Measurements from ENCODE around the gene CNTNAP4. TPM values are rescaled to one million over a fixed set of nuclear protein-coding genes. Genes with fewer than 3 reads are reported as not detected.

CNTNAP4 gene
- total RNA-seq, 1 experiment from 2014 or later: not detected

DNA sequence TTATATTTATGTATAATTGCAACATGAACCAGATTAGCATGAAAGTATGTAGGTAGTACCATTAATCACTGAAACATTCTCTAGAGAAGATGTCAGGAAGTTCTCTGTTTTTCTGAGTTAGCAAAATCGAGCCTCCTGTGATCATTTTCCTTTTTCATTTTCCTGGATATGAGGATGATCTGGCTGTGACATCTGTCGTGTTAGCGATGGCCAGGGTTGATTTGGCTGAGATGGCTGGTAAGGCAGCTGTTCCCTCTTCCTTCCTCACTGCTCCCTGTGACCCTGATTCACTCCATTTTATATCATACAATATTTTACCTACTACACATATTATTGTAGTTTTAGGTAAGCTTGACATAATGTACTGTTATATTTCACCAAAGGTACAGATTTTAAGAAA, 10.3 kb downstream of the CNTNAP4 start:
- no TSS peak for BruUV-seq (replicated peaks)
- intact Hi-C loops (cut with micrococcal nuclease): no loop called here
- no peak for DNase-seq

DNA sequence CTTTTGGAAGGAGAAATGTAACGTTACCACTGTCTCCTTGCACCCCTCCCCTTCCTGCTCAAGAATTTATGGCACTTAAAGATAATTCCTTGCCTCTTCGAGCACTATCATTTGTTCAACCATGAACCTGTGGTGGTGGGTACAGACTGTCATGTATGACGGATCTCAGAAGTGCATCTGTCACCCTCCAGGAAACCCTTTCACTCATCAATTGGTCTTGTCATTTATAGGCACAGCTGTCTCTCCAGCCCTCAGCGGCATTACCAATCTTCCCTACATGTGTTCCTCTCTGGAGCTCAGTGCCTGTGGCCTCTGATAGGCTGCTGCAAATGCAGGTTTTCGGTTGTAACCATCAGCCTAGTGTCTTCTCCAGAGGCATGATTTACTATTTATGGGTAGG, 15.0 kb downstream of the CNTNAP4 start:
- no TSS peak for BruUV-seq (replicated peaks)
- no peak overlapping the region for H3K4me3 ChIP-seq (ENCODE audit: low read length)
- ATAC-seq (no peak), DNase-seq (no peak)
- no peak overlapping the region for H3K9ac ChIP-seq (ENCODE audit: low read length)
- H3K79me2 ChIP-seq (ENCODE audit: low read length): no peaks in the 10 kb centered on the region
- CTCF ChIA-PET: no interaction called here
- H3K9me3 ChIP-seq (ENCODE audit: low read length): no peaks in the 10 kb centered on the region
- H3K4me2 ChIP-seq (ENCODE audit: low read length): no peak overlapping the region
- no peaks in the 10 kb centered on the region for H3K4me1 ChIP-seq (ENCODE audit: insufficient read depth, low read length)
- no peaks in the 10 kb centered on the region for H3F3A ChIP-seq (ENCODE audit: low read length, unreplicated experiment)
- intact Hi-C loops (cut with micrococcal nuclease): no loop called here
- no peak overlapping the region for H3K27ac ChIP-seq (ENCODE audit: low read length)
- POLR2A ChIA-PET (ENCODE audit: unreplicated experiment): no interaction called here
- H4K20me1 ChIP-seq (ENCODE audit: low read length): no peaks in the 10 kb centered on the region
- TF ChIP-seq EZH2phosphoT487 (IDR thresholded peaks at IDR 0.05; ENCODE audit: borderline replicate concordance, low read length) (no peak), EZH2 (IDR thresholded peaks at IDR 0.05; ENCODE audit: low read length, unreplicated experiment) (no peak)
- TF ChIP-seq, protein P1, sequence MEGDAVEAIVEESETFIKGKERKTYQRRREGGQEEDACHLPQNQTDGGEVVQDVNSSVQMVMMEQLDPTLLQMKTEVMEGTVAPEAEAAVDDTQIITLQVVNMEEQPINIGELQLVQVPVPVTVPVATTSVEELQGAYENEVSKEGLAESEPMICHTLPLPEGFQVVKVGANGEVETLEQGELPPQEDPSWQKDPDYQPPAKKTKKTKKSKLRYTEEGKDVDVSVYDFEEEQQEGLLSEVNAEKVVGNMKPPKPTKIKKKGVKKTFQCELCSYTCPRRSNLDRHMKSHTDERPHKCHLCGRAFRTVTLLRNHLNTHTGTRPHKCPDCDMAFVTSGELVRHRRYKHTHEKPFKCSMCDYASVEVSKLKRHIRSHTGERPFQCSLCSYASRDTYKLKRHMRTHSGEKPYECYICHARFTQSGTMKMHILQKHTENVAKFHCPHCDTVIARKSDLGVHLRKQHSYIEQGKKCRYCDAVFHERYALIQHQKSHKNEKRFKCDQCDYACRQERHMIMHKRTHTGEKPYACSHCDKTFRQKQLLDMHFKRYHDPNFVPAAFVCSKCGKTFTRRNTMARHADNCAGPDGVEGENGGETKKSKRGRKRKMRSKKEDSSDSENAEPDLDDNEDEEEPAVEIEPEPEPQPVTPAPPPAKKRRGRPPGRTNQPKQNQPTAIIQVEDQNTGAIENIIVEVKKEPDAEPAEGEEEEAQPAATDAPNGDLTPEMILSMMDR (conservative IDR thresholded peaks at IDR 0.05; ENCODE audit: low read depth, low read length): no peak
- H3K9me2 ChIP-seq (replicated peaks; ENCODE audit: low read length): no peaks in the 10 kb centered on the region
- no peaks in the 10 kb centered on the region; the same call in 1 of the 2 replicates for H3K27me3 ChIP-seq (ENCODE audit: low read length)
- H3K36me3 ChIP-seq (ENCODE audit: low read depth, low read length): no peaks in the 10 kb centered on the region
- no peak overlapping the region for H2AFZ ChIP-seq (ENCODE audit: low read length)

More for the DNA sequence above, 10.3 kb downstream of the CNTNAP4 start:
- no peaks in the 10 kb centered on the region for H3K4me1 ChIP-seq (ENCODE audit: insufficient read depth, low read length)
- ChIA-PET CTCF (no interaction called here), POLR2A (ENCODE audit: unreplicated experiment) (no interaction called here)
- no peaks in the 10 kb centered on the region; the same call in 1 of the 2 replicates for H3K27me3 ChIP-seq (ENCODE audit: low read length)
- no peaks in the 10 kb centered on the region for H3K36me3 ChIP-seq (ENCODE audit: low read depth, low read length)
- TF ChIP-seq EZH2 (IDR thresholded peaks at IDR 0.05; ENCODE audit: low read length, unreplicated experiment): no peak
- TF ChIP-seq EZH2phosphoT487 (IDR thresholded peaks at IDR 0.05; ENCODE audit: borderline replicate concordance, low read length): no peak
- TF ChIP-seq, protein P1 (conservative IDR thresholded peaks at IDR 0.05; ENCODE audit: low read depth, low read length): no peak
- H3K9me3 ChIP-seq (ENCODE audit: low read length): no peaks in the 10 kb centered on the region
- no peak overlapping the region for H3K27ac ChIP-seq (ENCODE audit: low read length)
- H3K9ac ChIP-seq (ENCODE audit: low read length): no peak overlapping the region
- no peaks in the 10 kb centered on the region for H4K20me1 ChIP-seq (ENCODE audit: low read length)
- no peaks in the 10 kb centered on the region for H3K9me2 ChIP-seq (replicated peaks; ENCODE audit: low read length)
- H2AFZ ChIP-seq (ENCODE audit: low read length): no peak overlapping the region
- H3K79me2 ChIP-seq (ENCODE audit: low read length): no peaks in the 10 kb centered on the region
- H3K4me2 ChIP-seq (ENCODE audit: low read length): no peak overlapping the region
- no peaks in the 10 kb centered on the region for H3F3A ChIP-seq (ENCODE audit: low read length, unreplicated experiment)
- H3K4me3 ChIP-seq (ENCODE audit: low read length): no peak overlapping the region
- ATAC-seq: no peak

DNA sequence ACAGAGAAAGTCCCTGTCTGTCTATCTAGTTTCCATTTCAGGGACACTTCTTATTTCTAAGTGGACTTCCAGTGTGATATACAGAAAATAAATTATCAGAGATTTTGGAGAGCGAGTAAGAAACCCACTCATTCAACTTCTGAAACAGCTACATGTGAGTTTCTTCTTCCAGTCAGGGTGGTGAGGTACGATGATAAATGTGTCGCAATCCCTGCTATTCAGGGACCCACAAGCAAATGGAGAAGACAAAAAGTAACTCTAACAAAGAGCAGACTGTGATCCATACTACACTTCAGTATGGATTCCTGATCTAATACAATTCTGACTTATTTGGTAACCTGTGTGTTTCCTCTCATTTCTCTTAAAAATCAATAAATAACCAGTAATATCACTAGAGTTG, 16.8 kb downstream of the CNTNAP4 start:
- ChIA-PET POLR2A (ENCODE audit: unreplicated experiment) (no interaction called here), CTCF (no interaction called here)
- H3K79me2 ChIP-seq (ENCODE audit: low read length): no peaks in the 10 kb centered on the region
- intact Hi-C loops (cut with micrococcal nuclease): no loop called here
- no peak overlapping the region for H3K4me2 ChIP-seq (ENCODE audit: low read length)
- H4K20me1 ChIP-seq (ENCODE audit: low read length): no peaks in the 10 kb centered on the region
- no peak overlapping the region for H3K4me3 ChIP-seq (ENCODE audit: low read length)
- H3K9ac ChIP-seq (ENCODE audit: low read length): no peak overlapping the region
- no peaks in the 10 kb centered on the region; the same call in 1 of the 2 replicates for H3K27me3 ChIP-seq (ENCODE audit: low read length)
- no peak overlapping the region for H3K27ac ChIP-seq (ENCODE audit: low read length)
- H3K9me3 ChIP-seq (ENCODE audit: low read length): no peaks in the 10 kb centered on the region
- H3K36me3 ChIP-seq (ENCODE audit: low read depth, low read length): no peaks in the 10 kb centered on the region
- H3F3A ChIP-seq (ENCODE audit: low read length, unreplicated experiment): no peaks in the 10 kb centered on the region
- DNase-seq (no peak), ATAC-seq (no peak)
- no peak for TF ChIP-seq EZH2phosphoT487 (IDR thresholded peaks at IDR 0.05; ENCODE audit: borderline replicate concordance, low read length)
- no peak for TF ChIP-seq EZH2 (IDR thresholded peaks at IDR 0.05; ENCODE audit: low read length, unreplicated experiment)
- TF ChIP-seq, protein P1 (conservative IDR thresholded peaks at IDR 0.05; ENCODE audit: low read depth, low read length): no peak
- no TSS peak for BruUV-seq (replicated peaks)
- no peak overlapping the region for H2AFZ ChIP-seq (ENCODE audit: low read length)
- no peaks in the 10 kb centered on the region for H3K9me2 ChIP-seq (replicated peaks; ENCODE audit: low read length)
- H3K4me1 ChIP-seq (ENCODE audit: insufficient read depth, low read length): no peaks in the 10 kb centered on the region

Measured in PC-3 (cell line).